Kidney (tissue), 14 donors: ENCODE data around the gene ADGRV1. TPM values are rescaled to one million over a fixed set of nuclear protein-coding genes. Genes with fewer than 3 reads are reported as not detected.

Experiments
- DNase-seq, 5 donors: peaks; one replicate each; pipeline ENCODE4 v3.0.0-alpha.2; 2013 to 2020
- FAIRE-seq: peaks from 2 replicates; lab custom pipeline; 2012; peaks lifted over from hg19 to GRCh38; lab: Jason Lieb, UNC
- H3K27ac ChIP-seq, 2 donors: one replicate each; pipeline ENCODE4 v1.7.0; 2013; ENCODE audit warnings: low read depth in 2 of 2, low read length in 2 of 2, inconsistent platforms in 1 of 2
- H3K27me3 ChIP-seq: one replicate; pipeline ENCODE4 v1.7.1; 2013; ENCODE audit warnings: low read length, inconsistent platforms; ENCODE audit not compliant: control insufficient read depth, insufficient read depth
- H3K36me3 ChIP-seq, 3 donors: one replicate each; pipeline versions ENCODE4 v1.7.0 to v1.7.1; 2013; ENCODE audit warnings: low read length in 3 of 3, control low read depth in 1 of 3, inconsistent platforms in 1 of 3; ENCODE audit not compliant: insufficient read depth in 3 of 3, control insufficient read depth in 2 of 3
- H3K4me1 ChIP-seq, 3 donors: one replicate each; pipeline versions ENCODE4 v1.7.0 to v1.7.1; 2013; ENCODE audit warnings: low read length in 3 of 3, inconsistent platforms in 1 of 3, low read depth in 1 of 3; ENCODE audit not compliant: control insufficient read depth in 2 of 3, insufficient read depth in 2 of 3
- H3K4me3 ChIP-seq, 3 donors: one replicate each; pipeline versions ENCODE4 v1.7.0 to v1.8.1; 2013; ENCODE audit warnings: low read length in 3 of 3, control low read depth in 1 of 3, inconsistent platforms in 1 of 3
- H3K9ac ChIP-seq, 3 donors: one replicate each; pipeline versions ENCODE4 v1.7.0 to v1.7.1; 2013; ENCODE audit warnings: low read length in 3 of 3, control low read depth in 1 of 3, inconsistent platforms in 1 of 3
- H3K9me3 ChIP-seq, 3 donors: one replicate each; pipeline versions ENCODE4 v1.7.0 to v1.7.1; 2013; ENCODE audit warnings: low read length in 3 of 3, control low read depth in 1 of 3, inconsistent platforms in 1 of 3; ENCODE audit not compliant: control insufficient read depth in 2 of 3, insufficient read depth in 1 of 3
- CTCF ChIP-seq: IDR thresholded peaks from 3 replicates; pipeline ENCODE4 v1.5.1; 2012; ENCODE audit warnings: mild to moderate bottlenecking, moderate library complexity, borderline replicate concordance; ENCODE audit not compliant: insufficient read depth; ENCODE audit errors: extremely low read depth
- intact Hi-C: fragments of 100-400 bp; cut with DNase I; formaldehyde crosslinking; loops from one replicate; pipeline ENCODE4 v1.11.1; 2022
- polyA plus RNA-seq: library from polyadenylated mRNA; stranded (reverse); fragments of 350-450 nt; fragmentation: Illumina TruSeq; extraction: RNeasy Lipid Tissue Mini Kit (QIAGEN cat#74804); gene quantifications from one replicate; pipeline ENCODE4 v1.2.3, GENCODE V29; 2014; ENCODE audit warnings: low read depth, low replicate concordance; ENCODE audit not compliant: insufficient read depth
- total RNA-seq: library from RNA; stranded (reverse); fragmentation: NEBNext Ultra II Directional; extraction: Animal tissue kit (Norgen Biotek cat#: 25700); gene quantifications from one replicate; pipeline ENCODE4 v1.2.1, GENCODE V29; 2021
- donor health status: control.
- donor health status: control.
- donor health status: control.
- donor health status: control.
- donor health status: control.
- donor health status: DM: yes; HTN: yes; CAD: no.
- donor health status: Normal renal cell carcinoma (clear cell type).

Gene ADGRV1
- total and polyA plus RNA-seq, 2 donors from 2014 or later, result 7.0 to 7.3 TPM

- Histone ChIP-seq H3K4me3 (no peak overlapping the region), H3K9me3 (no peaks in the 10 kb centered on the region), H3K27ac (no peak overlapping the region), H3K36me3 (no peaks in the 10 kb centered on the region), H3K9ac (no peak overlapping the region), H3K27me3 (no peaks in the 10 kb centered on the region), H3K4me1 (no peaks in the 10 kb centered on the region)
- FAIRE-seq, result no peak
- intact Hi-C loops, result no loop called here
- TF ChIP-seq CTCF, result no peak
- DNase-seq, result no peak
These were observed 42.9 kb downstream of the ADGRV1 start for GRCh38 chr5:90601468-90601867.

GRCh38 chr5:90602681-90603080 lies 44.1 kb downstream of the ADGRV1 start:
- no peak for FAIRE-seq
- TF ChIP-seq CTCF, result no peak

GRCh38 chr5:90606539-90606938 lies 47.9 kb downstream of the ADGRV1 start:
- Histone ChIP-seq H3K27me3 (no peaks in the 10 kb centered on the region), H3K9me3 (no peaks in the 10 kb centered on the region), H3K36me3 (no peaks in the 10 kb centered on the region), H3K4me3 (no peak overlapping the region), H3K27ac (no peak overlapping the region), H3K4me1 (no peaks in the 10 kb centered on the region), H3K9ac (no peak overlapping the region)
- TF ChIP-seq CTCF, result no peak
- no peak for FAIRE-seq
- DNase-seq, result no peak
- intact Hi-C loops, result no loop called here

More at GRCh38 chr5:90602681-90603080, 44.1 kb downstream of the ADGRV1 start:
- Histone ChIP-seq H3K27me3 (no peaks in the 10 kb centered on the region), H3K9ac (no peak overlapping the region), H3K4me3 (no peak overlapping the region), H3K27ac (no peak overlapping the region), H3K36me3 (no peaks in the 10 kb centered on the region), H3K4me1 (no peaks in the 10 kb centered on the region), H3K9me3 (no peaks in the 10 kb centered on the region)
- intact Hi-C loops, result no loop called here
- no peak for DNase-seq

GRCh38 chr5:90612919-90613318 lies 54.3 kb downstream of the ADGRV1 start:
- Histone ChIP-seq H3K9ac (no peak overlapping the region), H3K9me3 (no peaks in the 10 kb centered on the region), H3K27me3 (no peaks in the 10 kb centered on the region), H3K27ac (no peak overlapping the region), H3K4me1 (no peaks in the 10 kb centered on the region), H3K36me3 (no peaks in the 10 kb centered on the region), H3K4me3 (no peak overlapping the region)
- intact Hi-C loops, result no loop called here
- no peak for DNase-seq
- no peak for TF ChIP-seq CTCF
- FAIRE-seq, result no peak
